ENCODE results near the gene PRRG3.
A peak's percentile ranks its signal among the peaks of the same experiment; 100 is the strongest.

The PRRG3 gene

GRCh38 chrX:151715752-151716151 is 20.5 kb downstream of the PRRG3 start, which contains the start of gene FATE1:
Gene FATE1, plus strand, starts transcription at chrX:151716035. Its CDS starts 85 bp downstream, at chrX:151716120.
- Histone ChIP-seq H3K4me1 (ENCODE audit: insufficient read depth, low read length, severe bottlenecking) (no peaks in the 10 kb centered on the region), H2AFZ (ENCODE audit: low read length) (no peak within 1 kb of the TSS), H3K9me2 (ENCODE audit: low read depth, low read length) (no peaks in the 10 kb centered on the region), H3K27ac (ENCODE audit: low read depth, low read length, poor library complexity, severe bottlenecking) (no peak within 1 kb of the TSS), H3F3A (ENCODE audit: insufficient read depth, low read length) (no peaks in the 10 kb centered on the region), H3K27me3 (ENCODE audit: insufficient read depth, low read length) (no peaks in the 10 kb centered on the region), H3K4me2 (ENCODE audit: low read length) (no peak within 1 kb of the TSS), H4K20me1 (ENCODE audit: insufficient read depth, low read length) (no peaks in the 10 kb centered on the region), H3K36me3 (ENCODE audit: insufficient read depth, low read length) (no peaks in the 10 kb centered on the region), H3K79me2 (ENCODE audit: insufficient read depth, low read length) (no peaks in the 10 kb centered on the region), H3K9me3 (ENCODE audit: low read length) (no peaks in the 10 kb centered on the region), H3K9ac (ENCODE audit: low read length) (no peak within 1 kb of the TSS), H3K4me3 (ENCODE audit: low read depth, low read length, poor library complexity, severe bottlenecking) (no peak within 1 kb of the TSS)
- TF ChIP-seq, protein P1, sequence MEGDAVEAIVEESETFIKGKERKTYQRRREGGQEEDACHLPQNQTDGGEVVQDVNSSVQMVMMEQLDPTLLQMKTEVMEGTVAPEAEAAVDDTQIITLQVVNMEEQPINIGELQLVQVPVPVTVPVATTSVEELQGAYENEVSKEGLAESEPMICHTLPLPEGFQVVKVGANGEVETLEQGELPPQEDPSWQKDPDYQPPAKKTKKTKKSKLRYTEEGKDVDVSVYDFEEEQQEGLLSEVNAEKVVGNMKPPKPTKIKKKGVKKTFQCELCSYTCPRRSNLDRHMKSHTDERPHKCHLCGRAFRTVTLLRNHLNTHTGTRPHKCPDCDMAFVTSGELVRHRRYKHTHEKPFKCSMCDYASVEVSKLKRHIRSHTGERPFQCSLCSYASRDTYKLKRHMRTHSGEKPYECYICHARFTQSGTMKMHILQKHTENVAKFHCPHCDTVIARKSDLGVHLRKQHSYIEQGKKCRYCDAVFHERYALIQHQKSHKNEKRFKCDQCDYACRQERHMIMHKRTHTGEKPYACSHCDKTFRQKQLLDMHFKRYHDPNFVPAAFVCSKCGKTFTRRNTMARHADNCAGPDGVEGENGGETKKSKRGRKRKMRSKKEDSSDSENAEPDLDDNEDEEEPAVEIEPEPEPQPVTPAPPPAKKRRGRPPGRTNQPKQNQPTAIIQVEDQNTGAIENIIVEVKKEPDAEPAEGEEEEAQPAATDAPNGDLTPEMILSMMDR (IDR thresholded peaks at IDR 0.05; ENCODE audit: low read length), result no peak
- TF ChIP-seq EZH2 (IDR thresholded peaks at IDR 0.05; ENCODE audit: borderline replicate concordance, low read length), result no peak

DNA sequence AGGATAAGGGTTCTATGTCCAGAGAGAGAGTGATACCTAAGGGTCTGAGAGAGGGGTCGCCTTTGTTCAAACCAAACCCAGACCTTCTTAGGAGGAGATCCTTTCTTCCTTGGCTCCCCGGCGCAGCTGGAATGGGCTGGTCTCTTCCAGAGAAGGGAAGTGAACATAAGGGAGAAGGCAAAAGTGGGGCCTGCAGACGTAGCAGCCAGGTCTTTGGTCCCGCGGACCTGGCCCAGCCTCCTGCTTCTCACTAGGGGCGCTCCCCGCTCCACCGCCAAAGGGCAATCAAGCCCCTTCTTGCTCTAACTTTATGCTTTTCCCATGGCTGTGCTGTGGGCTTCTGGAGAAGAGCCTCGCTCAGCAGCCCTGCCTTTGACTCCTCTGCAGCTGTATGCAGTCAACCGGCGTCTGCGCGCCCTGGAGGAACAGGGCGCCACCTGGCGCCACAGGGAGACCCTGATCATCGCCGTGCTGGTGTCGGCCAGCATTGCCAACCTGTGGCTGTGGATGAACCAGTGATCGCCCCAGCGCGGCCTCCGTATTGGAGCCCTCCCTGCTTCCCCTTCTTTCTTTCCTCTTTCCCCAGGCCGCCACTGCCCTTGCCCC is 27.1 kb downstream of the PRRG3 start:
- Histone ChIP-seq H3K4me2 (ENCODE audit: low read length) (no peak overlapping the region), H3K27ac (ENCODE audit: low read depth, low read length, poor library complexity, severe bottlenecking) (no peak overlapping the region), H4K20me1 (ENCODE audit: insufficient read depth, low read length) (no peaks in the 10 kb centered on the region), H3F3A (ENCODE audit: insufficient read depth, low read length) (no peaks in the 10 kb centered on the region), H3K4me1 (ENCODE audit: insufficient read depth, low read length, severe bottlenecking) (no peaks in the 10 kb centered on the region), H3K9ac (ENCODE audit: low read length) (no peak overlapping the region), H3K36me3 (ENCODE audit: insufficient read depth, low read length) (no peaks in the 10 kb centered on the region), H2AFZ (ENCODE audit: low read length) (no peak overlapping the region), H3K79me2 (ENCODE audit: insufficient read depth, low read length) (no peaks in the 10 kb centered on the region), H3K9me2 (ENCODE audit: low read depth, low read length) (no peaks in the 10 kb centered on the region), H3K27me3 (ENCODE audit: insufficient read depth, low read length) (no peaks in the 10 kb centered on the region), H3K9me3 (ENCODE audit: low read length) (no peaks in the 10 kb centered on the region), H3K4me3 (ENCODE audit: low read depth, low read length, poor library complexity, severe bottlenecking) (no peak overlapping the region)
- TF ChIP-seq, protein P1 (IDR thresholded peaks at IDR 0.05; ENCODE audit: low read length), result peak; percentile 41
- no peak for TF ChIP-seq EZH2 (IDR thresholded peaks at IDR 0.05; ENCODE audit: borderline replicate concordance, low read length)

DNA sequence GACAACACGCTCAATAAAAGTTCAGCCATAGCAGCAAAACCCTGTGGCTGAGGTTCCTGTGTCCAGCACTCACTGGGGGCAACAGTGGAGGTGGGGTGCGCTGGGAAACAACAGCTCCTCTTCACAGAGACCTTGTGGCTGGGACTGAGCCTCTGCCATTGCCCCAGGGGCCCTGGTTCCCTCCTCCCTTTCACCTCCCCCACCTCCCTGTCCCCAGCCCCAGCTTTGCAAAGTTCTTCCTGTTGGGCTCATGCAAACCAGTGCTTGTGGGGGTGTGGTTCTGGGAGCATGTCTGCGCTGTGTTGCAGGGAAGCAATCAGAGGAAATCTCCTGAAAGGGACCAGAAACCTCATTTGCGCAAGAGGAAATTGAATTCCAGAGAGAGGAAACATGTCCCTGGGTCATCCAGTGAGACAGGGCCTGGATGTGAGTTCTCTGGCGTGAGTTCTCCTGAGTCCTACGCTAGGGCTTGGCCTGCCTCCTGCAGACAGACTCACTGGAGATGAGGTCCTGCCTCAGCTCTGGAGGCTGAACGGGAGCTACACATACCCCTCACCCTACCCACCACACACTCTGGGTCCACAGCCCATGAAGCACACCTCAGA is 28.0 kb downstream of the PRRG3 start:
- Histone ChIP-seq H3K27ac (ENCODE audit: low read depth, low read length, poor library complexity, severe bottlenecking) (no peak overlapping the region), H3K9me2 (ENCODE audit: low read depth, low read length) (no peaks in the 10 kb centered on the region), H3K36me3 (ENCODE audit: insufficient read depth, low read length) (no peaks in the 10 kb centered on the region), H2AFZ (ENCODE audit: low read length) (no peak overlapping the region), H3F3A (ENCODE audit: insufficient read depth, low read length) (no peaks in the 10 kb centered on the region), H3K4me3 (ENCODE audit: low read depth, low read length, poor library complexity, severe bottlenecking) (no peak overlapping the region), H3K27me3 (ENCODE audit: insufficient read depth, low read length) (no peaks in the 10 kb centered on the region), H3K4me1 (ENCODE audit: insufficient read depth, low read length, severe bottlenecking) (no peaks in the 10 kb centered on the region), H3K4me2 (ENCODE audit: low read length) (no peak overlapping the region), H3K9me3 (ENCODE audit: low read length) (no peaks in the 10 kb centered on the region), H3K79me2 (ENCODE audit: insufficient read depth, low read length) (no peaks in the 10 kb centered on the region), H3K9ac (ENCODE audit: low read length) (no peak overlapping the region), H4K20me1 (ENCODE audit: insufficient read depth, low read length) (no peaks in the 10 kb centered on the region)
- TF ChIP-seq, protein P1 (IDR thresholded peaks at IDR 0.05; ENCODE audit: low read length), result no peak
- no peak for TF ChIP-seq EZH2 (IDR thresholded peaks at IDR 0.05; ENCODE audit: borderline replicate concordance, low read length)
